Immature natural killer cell (primary cell): ENCODE results near the gene CELF2. TPM values are rescaled to one million over a fixed set of nuclear protein-coding genes. Genes with fewer than 3 reads are reported as not detected.
A peak's percentile ranks its signal among the peaks of the same experiment; 100 is the strongest.

Source experiments
- DNase-seq, 3 donors: peaks; one replicate each; pipeline ENCODE4 v3.0.0; 2022; ENCODE audit warnings: mixed read lengths in 1 of 3
- H3K27ac Mint-ChIP-seq, 6 donors: one replicate each; pipeline ENCODE4 v1.8.0; 2020; ENCODE audit warnings: mixed read lengths in 6 of 6, mild to moderate bottlenecking in 5 of 6, inconsistent platforms in 4 of 6, moderate library complexity in 3 of 6
- H3K27me3 Mint-ChIP-seq, 3 donors: one replicate each; pipeline ENCODE4 v1.8.0; 2020 to 2021; ENCODE audit warnings: low read depth in 3 of 3, mild to moderate bottlenecking in 3 of 3, mixed read lengths in 3 of 3, moderate library complexity in 3 of 3, inconsistent platforms in 1 of 3
- H3K36me3 Mint-ChIP-seq, 3 donors: one replicate each; pipeline ENCODE4 v1.8.0; 2020; ENCODE audit warnings: mixed read lengths in 3 of 3, inconsistent platforms in 2 of 3, mild to moderate bottlenecking in 2 of 3
- H3K4me1 Mint-ChIP-seq, 2 donors: one replicate each; pipeline ENCODE4 v1.8.0; 2020; ENCODE audit warnings: inconsistent platforms in 2 of 2, mild to moderate bottlenecking in 2 of 2, mixed read lengths in 2 of 2, moderate library complexity in 1 of 2
- H3K4me3 Mint-ChIP-seq, 5 donors: one replicate each; pipeline ENCODE4 v1.8.0; 2020; ENCODE audit warnings: mild to moderate bottlenecking in 5 of 5, mixed read lengths in 5 of 5, inconsistent platforms in 3 of 5, moderate library complexity in 3 of 5
- H3K9me3 Mint-ChIP-seq, 6 donors: one replicate each; pipeline ENCODE4 v1.8.0; 2020; ENCODE audit warnings: mild to moderate bottlenecking in 6 of 6, mixed read lengths in 6 of 6, inconsistent platforms in 4 of 6, moderate library complexity in 3 of 6
- polyA plus RNA-seq, 3 donors: library from polyadenylated mRNA; unstranded; fragments of 300-500 nt; fragmentation: Illumina TruSeq; gene quantifications; one replicate each; pipeline ENCODE4 v1.2.3, GENCODE V29; 2021

Gene CELF2
- polyA plus RNA-seq, 3 donors from 2014 or later: 64.2 to 174 (median 95.4) TPM

DNA sequence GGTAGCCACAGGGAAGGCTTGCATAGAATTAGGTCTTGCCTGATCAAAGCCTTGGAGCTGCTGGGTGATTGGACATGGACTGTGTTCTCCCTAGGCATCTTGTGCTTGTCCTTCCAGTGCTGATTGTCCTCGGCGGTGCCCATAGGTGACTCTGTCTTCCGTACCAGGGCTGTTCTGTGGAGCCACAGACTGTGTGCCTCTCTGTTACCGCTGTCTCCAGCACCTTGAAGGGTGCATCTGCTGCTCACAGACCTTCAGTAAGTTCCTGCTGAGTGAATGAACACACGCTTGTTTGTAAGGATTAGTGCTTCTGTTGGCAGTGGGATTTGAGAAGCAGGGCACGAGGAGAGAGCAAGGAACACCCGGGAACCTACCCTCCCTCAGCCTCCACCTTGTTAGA lies 116.7 kb downstream of the CELF2 start:
- no peak overlapping the region for H3K4me3 Mint-ChIP-seq
- H3K9me3 Mint-ChIP-seq: no peaks in the 10 kb centered on the region
- H3K36me3 Mint-ChIP-seq: peaks cover 0 to 3% (median 0%) of the 10 kb centered on the region in 3 donors
- peaks cover 0 to 3% (median 2%) of the 10 kb centered on the region in 3 donors for H3K27me3 Mint-ChIP-seq
- DNase-seq: no peak
- H3K27ac Mint-ChIP-seq: no peak overlapping the region
- H3K4me1 Mint-ChIP-seq: peaks cover 2 to 4% of the 10 kb centered on the region in 2 donors

DNA sequence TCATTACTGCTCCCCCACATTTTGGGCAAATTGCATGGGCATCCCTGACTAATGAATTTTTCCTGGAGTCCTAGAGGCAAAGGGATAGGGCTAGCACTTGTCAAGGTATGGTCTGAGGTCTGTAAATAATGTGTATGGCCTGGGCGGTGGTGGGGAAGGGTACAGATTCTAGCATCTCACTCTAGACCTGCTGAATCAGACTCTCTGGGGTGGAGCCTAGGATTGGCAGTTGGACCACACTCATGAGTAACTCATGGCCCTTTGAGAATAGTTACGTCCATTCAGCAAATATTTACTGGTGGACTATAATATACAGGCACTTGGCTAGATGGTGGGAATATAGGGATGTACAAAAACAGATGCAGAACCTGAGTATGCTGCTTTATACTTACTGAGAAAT lies 118.0 kb downstream of the CELF2 start:
- no peak for DNase-seq
- Mint-ChIP-seq H3K27ac (peak overlapping the region in 1 of 6 donors; percentile 18), H3K36me3 (no peaks in the 10 kb centered on the region), H3K4me3 (no peak overlapping the region), H3K9me3 (no peaks in the 10 kb centered on the region), H3K27me3 (peaks cover 0 to 1% (median 0%) of the 10 kb centered on the region in 3 donors), H3K4me1 (peaks cover 6 to 10% of the 10 kb centered on the region in 2 donors)

DNA sequence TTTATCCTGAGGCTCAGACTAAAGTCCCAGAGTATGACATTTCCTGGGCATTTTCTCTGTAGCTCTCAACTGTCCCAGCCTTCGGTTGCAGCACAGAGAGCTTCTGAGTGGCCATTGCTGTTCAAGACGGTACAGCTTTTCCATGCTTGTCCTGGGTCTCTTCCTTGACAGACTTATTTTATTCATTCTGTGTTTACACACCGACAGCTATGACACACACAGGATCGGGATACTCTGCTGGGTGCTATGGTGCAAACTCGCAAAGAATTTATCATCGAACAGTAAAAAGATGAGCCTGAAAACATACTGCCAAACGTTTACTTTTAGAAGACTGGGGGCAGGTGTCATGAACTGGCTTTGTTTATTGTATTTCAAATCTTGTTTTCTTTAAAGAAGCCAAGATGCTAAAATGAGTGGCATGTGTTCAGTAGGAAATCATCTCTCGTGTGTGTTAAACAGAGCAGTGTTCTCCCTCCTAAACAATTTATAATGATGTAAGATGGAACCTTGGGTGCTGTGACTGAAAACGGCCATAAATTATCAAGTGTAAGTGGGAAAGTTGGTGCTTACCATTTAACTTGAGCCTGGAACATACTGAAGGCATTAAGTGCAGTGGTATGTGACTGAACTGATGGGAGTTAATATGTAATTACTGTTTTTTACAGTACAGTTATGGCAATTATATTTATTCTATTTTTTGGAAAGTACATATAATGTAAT lies 120.8 kb downstream of the CELF2 start:
- Mint-ChIP-seq H3K27me3 (peaks cover 0 to 1% (median 0%) of the 10 kb centered on the region in 3 donors), H3K27ac (no peak overlapping the region), H3K9me3 (no peaks in the 10 kb centered on the region), H3K36me3 (no peaks in the 10 kb centered on the region), H3K4me1 (peaks cover 28 to 34% of the 10 kb centered on the region in 2 donors), H3K4me3 (no peak overlapping the region)
- no peak for DNase-seq

DNA sequence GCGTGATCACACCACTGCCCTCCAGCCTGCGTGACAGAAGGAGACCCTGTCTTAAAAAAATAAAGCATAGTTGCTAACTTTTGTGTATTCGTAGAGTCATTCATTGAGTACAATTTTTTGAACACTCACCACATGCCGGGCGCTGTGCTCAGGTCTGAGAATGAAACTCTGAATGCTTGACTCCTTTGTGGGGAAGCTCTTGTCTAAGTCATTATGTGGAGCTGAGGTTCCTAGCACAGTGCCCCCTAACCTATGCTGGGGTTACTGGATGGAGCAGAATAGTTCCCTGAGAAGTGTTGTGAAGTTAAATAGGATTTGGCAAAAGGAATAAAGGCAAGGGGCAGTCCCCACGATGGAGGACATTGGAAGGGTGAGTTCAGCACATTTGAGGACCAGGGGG lies 123.3 kb downstream of the CELF2 start:
- peaks cover 51 to 59% of the 10 kb centered on the region in 2 donors for H3K4me1 Mint-ChIP-seq
- H3K27me3 Mint-ChIP-seq: peaks cover 0 to 1% (median 0%) of the 10 kb centered on the region in 3 donors
- H3K9me3 Mint-ChIP-seq: no peaks in the 10 kb centered on the region
- no peak overlapping the region for H3K4me3 Mint-ChIP-seq
- peak overlapping the region in 4 of 6 donors; percentile 13 to 46 (median 31) for H3K27ac Mint-ChIP-seq
- DNase-seq: no peak
- H3K36me3 Mint-ChIP-seq: no peaks in the 10 kb centered on the region

DNA sequence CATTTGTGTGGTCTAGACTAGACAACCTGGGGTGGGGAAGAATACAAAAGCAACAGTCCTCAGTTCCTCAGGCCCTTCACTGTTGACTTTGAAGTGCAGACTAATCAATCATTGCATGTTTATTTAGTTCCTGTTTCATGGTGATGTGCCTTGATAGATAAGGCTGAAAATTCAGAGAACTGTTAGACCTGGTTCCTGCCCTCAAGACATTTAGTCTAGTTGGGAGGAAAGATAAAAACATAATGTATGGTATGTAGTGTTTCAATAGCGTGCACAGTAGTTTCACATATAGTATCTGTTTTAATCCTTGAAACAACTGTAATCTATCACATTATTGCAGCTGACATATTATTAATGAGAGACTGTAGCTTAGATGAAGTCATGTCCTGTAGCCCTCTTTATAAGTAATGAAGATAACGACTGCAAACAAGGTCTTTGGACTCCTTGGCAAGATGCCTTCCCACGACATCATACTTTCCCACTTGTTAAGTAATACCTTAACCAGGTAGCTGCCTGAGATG lies 124.0 kb downstream of the CELF2 start:
- DNase-seq: no peak
- H3K4me1 Mint-ChIP-seq: peaks cover 58 to 65% of the 10 kb centered on the region in 2 donors

DNA sequence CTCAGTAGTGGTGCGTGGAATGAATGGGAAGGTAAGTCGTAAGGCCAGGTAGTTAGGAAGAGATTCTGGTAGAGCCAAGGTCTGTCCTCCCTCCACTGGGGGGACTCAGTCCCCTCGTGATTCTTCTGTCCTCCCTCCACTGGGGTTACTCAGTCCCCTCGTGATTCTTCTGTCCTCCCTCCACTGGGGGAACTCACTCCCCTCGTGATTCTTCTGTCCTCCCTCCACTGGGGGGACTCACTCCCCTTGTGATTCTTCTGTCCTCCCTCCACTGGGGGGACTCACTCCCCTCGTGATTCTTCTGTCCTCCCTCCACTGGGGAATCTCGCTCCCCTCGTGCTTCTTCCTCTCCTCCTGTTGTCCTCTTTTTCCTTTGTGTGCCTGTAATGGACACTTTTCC lies 125.1 kb downstream of the CELF2 start:
- peaks cover 69 to 77% of the 10 kb centered on the region in 2 donors for H3K4me1 Mint-ChIP-seq
- no peaks in the 10 kb centered on the region for H3K9me3 Mint-ChIP-seq
- H3K36me3 Mint-ChIP-seq: no peaks in the 10 kb centered on the region
- peak overlapping the region; percentile 70 to 99 (median 84) for H3K27ac Mint-ChIP-seq
- H3K4me3 Mint-ChIP-seq: peak overlapping the region in 3 of 5 donors; percentile 4 to 44 (median 15)
- peaks cover 0 to 3% (median 0%) of the 10 kb centered on the region in 3 donors for H3K27me3 Mint-ChIP-seq
- DNase-seq: peak; percentile 21 to 39 (median 29)

More for the DNA sequence above, 124.0 kb downstream of the CELF2 start:
- Mint-ChIP-seq H3K36me3 (no peaks in the 10 kb centered on the region), H3K4me3 (no peak overlapping the region), H3K27me3 (peaks cover 0 to 2% (median 1%) of the 10 kb centered on the region in 3 donors), H3K9me3 (no peaks in the 10 kb centered on the region), H3K27ac (peak overlapping the region in 5 of 6 donors; percentile 46 to 90 (median 76))

DNA sequence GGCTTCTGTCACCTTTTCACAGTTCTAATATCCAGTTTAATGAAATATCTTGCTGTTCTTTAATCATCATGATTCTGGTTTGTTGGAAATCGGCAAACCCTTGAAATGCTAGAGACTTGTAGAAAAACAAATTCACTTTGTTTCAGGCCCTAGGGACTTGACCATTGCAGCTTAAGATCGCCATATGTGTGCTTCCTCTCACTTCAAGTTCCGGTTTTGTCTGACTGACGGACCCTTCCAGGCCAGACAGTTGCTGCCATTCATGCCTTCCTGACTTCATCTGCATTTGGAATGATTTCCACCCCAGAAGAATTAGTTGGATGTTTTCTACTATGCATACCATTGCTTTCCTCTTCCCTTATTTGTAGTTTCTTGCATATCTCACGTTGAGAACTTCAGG lies 125.6 kb downstream of the CELF2 start:
- no peaks in the 10 kb centered on the region for H3K36me3 Mint-ChIP-seq
- H3K4me1 Mint-ChIP-seq: peaks cover 74 to 81% of the 10 kb centered on the region in 2 donors
- peak overlapping the region in 3 of 5 donors; percentile 4 to 44 (median 15) for H3K4me3 Mint-ChIP-seq
- peaks cover 0 to 3% (median 0%) of the 10 kb centered on the region in 3 donors for H3K27me3 Mint-ChIP-seq
- no peak for DNase-seq
- H3K9me3 Mint-ChIP-seq: no peaks in the 10 kb centered on the region
- peak overlapping the region; percentile 70 to 99 (median 84) for H3K27ac Mint-ChIP-seq

DNA sequence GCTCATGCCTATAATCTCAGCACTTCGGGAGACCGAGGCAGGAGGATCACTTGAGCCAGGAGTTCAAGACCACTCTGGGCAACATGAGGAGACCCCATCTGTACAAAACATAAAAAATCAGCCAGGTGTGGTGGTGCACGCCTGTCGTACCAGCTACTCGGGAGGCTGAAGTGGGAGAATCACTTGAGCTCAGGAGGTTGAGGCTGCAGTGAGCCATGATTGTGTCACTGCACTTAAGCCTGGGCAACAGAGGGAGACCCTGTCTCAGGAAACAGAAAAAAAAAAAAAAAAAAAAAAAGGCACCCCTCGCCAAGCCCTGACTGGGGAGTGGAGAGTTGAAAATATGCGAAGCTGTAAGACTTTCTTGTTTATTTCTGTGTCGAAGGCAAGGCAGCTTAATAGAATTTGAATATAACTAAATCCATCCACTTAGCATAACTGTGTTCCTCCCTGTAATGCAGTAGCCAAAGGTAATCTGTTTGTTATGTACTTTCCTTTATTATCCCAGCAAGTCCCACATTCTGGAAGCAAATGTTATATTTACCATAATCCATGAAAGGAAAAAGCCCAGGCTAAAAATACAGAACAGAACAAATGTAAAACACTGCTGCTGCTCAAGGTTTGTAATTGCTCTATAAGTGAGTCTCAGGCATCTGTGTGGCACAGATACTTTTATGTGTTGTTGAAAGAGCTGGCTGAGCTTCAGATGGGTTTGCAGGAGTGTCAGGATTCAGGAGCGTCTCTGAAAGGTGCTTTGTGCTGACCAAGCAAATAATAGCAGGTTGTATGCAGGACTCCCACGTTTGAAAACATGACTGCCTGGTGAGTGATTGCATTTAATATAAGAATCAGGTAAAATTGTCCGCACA lies 127.2 kb downstream of the CELF2 start:
- DNase-seq: no peak
- Mint-ChIP-seq H3K4me1 (peaks cover 88 to 95% of the 10 kb centered on the region in 2 donors), H3K4me3 (peak overlapping the region; percentile 78 to 96 (median 84)), H3K27ac (peak overlapping the region; percentile 94 to 100 (median 98)), H3K36me3 (no peaks in the 10 kb centered on the region), H3K27me3 (peaks cover 0 to 3% (median 3%) of the 10 kb centered on the region in 3 donors), H3K9me3 (no peaks in the 10 kb centered on the region)

DNA sequence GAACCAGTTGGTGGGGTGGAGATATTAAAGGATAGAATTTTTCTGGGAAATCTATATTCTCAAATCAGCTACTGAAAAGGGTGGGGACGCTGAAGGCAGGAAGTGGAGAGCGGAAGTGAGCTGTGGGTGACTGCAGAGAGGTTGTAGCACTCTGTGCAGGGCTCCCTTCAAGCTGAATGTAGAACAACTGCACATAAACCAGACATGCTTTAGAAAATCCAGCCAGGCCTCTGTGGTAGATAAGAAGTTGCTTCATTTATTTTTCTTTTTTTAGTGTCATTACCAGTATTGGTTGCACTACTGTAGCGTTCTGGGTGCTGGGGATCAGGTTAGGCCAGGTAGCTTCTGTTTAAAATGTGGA lies 127.8 kb downstream of the CELF2 start:
- peaks cover 92 to 97% of the 10 kb centered on the region in 2 donors for H3K4me1 Mint-ChIP-seq
- peaks cover 0 to 6% (median 3%) of the 10 kb centered on the region in 3 donors for H3K27me3 Mint-ChIP-seq
- DNase-seq: peak; percentile 65 to 74 (median 67)
- no peaks in the 10 kb centered on the region for H3K9me3 Mint-ChIP-seq
- H3K27ac Mint-ChIP-seq: peak overlapping the region; percentile 94 to 100 (median 98)
- H3K36me3 Mint-ChIP-seq: no peaks in the 10 kb centered on the region
- peak overlapping the region; percentile 78 to 96 (median 84) for H3K4me3 Mint-ChIP-seq

DNA sequence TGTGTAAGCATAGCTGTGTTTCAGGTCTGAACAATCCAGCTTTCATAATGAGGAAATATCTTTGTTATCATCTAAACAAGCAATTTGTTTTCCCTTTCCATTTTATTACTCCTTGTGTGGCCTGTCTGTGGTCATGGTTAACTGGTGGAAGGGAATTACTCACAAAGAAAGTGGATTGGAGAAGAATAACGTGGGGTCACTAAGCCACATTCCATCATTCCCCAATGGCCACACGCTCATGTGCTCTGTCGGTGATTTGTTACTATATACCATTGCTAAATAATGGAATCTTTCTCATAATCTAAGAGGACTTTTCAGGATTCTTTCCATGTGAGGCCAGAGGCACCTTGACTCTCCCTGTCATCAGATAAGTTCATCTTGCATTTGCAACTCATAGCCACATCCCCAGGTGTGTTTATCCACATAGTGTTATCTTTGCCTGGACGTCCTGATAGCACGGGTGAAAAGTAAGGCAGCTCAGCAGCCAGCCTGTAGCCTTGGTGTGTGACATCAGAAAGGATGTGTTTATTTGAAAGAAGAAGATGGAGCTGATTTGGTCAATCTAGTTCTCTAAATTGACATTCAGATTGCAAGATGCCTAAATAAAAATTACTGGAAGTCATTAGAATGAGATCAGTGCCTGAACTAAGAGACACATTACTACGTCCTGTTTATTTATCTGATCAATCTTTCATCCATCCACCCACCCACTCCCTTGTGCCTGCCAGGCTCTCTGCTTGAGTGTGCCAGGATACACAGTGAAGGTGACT lies 128.9 kb downstream of the CELF2 start:
- H3K4me3 Mint-ChIP-seq: peak overlapping the region; percentile 78 to 96 (median 83)
- H3K27me3 Mint-ChIP-seq: peaks cover 0 to 6% (median 5%) of the 10 kb centered on the region in 3 donors
- peaks cover 98 to 100% of the 10 kb centered on the region in 2 donors for H3K4me1 Mint-ChIP-seq
- H3K9me3 Mint-ChIP-seq: no peaks in the 10 kb centered on the region
- H3K36me3 Mint-ChIP-seq: no peaks in the 10 kb centered on the region
- DNase-seq: no peak
- H3K27ac Mint-ChIP-seq: peak overlapping the region; percentile 94 to 100 (median 98)

DNA sequence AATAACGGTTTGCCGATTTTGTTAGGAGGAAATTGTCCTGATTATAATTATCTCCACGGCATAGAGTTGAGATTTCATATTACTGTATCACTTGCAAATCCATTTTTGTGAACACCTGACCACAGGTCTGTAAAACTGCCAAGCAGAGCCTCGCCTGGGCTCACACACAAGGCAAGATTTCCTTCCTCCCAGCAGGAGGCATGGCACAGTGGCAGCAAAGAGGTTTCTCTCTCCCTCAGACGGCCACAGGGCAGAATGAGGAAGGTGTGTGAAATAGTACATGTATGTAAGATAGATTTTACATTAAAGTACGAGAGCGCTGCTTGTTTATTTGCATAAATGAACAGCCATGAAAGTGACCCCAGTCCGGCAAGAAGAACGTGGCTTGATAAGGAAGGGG lies 130.1 kb downstream of the CELF2 start:
- Mint-ChIP-seq H3K27ac (peak overlapping the region; percentile 94 to 100 (median 98)), H3K4me1 (peaks cover 99 to 100% of the 10 kb centered on the region in 2 donors), H3K27me3 (peaks cover 0 to 9% (median 5%) of the 10 kb centered on the region in 3 donors), H3K9me3 (no peaks in the 10 kb centered on the region), H3K36me3 (no peaks in the 10 kb centered on the region), H3K4me3 (peak overlapping the region; percentile 78 to 96 (median 83))
- DNase-seq: peak; percentile 41 to 47 (median 46)

DNA sequence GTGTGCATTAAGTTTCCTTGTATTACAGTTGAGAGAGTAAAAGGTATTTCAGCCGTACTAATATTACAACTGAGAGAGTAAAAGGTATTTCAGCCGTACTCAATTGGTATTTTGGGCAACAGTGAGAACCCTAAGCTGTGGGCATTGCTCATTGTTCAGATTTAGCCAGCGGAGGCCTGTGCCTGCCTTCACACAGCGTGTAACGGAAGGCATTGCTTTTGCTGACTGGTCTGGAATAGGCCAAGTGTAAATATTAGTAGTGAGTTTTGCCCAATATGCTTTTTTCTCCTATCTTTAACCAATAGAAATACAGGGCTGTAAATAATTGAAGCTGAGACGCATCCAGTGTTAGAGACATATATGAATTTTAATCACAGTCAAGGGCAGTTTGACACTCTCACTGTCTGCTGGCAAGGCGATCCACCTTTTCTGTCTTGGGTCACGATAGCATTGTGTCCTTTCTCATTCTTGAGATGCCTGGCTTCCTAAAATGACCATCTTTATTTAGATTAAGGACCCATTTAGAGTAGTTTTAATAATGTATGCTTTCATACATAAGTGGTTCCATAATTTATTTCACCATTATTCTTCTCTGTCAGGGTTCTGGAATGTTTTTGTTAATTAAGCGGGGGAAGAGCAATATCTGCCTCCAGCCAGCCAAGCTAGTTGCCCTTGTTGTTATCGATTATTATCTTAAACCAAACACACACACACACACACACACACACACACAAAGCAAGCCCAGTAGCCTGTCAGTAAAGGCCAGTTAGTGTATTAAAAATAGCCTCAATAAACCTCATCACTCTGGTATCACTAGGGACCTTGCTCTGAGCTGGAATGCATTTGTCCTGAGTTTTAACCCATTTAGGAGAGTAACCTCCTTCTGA lies 130.7 kb downstream of the CELF2 start:
- Mint-ChIP-seq H3K4me3 (peak overlapping the region; percentile 78 to 96 (median 83)), H3K27me3 (peaks cover 0 to 9% (median 5%) of the 10 kb centered on the region in 3 donors), H3K4me1 (peaks cover 98 to 99% of the 10 kb centered on the region in 2 donors), H3K9me3 (no peaks in the 10 kb centered on the region), H3K27ac (peak overlapping the region; percentile 94 to 100 (median 98)), H3K36me3 (no peaks in the 10 kb centered on the region)
- no peak for DNase-seq
